Skeletal muscle satellite cell (primary cell): ENCODE results near the gene EHD1.
"Not testable (repeated sequence)": the region's sequence is repeated elsewhere in the genome, so short reads cannot be mapped to it uniquely, and the experiment has no call there.

Experiments used
- H3K27me3 ChIP-seq: 2 replicates; pipeline ENCODE4 v1.7.0; 2013; ENCODE audit warnings: low read length; ENCODE audit not compliant: control insufficient read depth, insufficient read depth
- H3K36me3 ChIP-seq: 2 replicates; pipeline ENCODE4 v1.7.0; 2013; ENCODE audit warnings: mild to moderate bottlenecking, control low read depth, low read length; ENCODE audit not compliant: insufficient read depth
- H3K4me1 ChIP-seq: 2 replicates; pipeline ENCODE4 v1.7.0; 2013; ENCODE audit warnings: low read length; ENCODE audit not compliant: control insufficient read depth, insufficient read depth
- H3K4me2 ChIP-seq: 2 replicates; pipeline ENCODE4 v1.7.0; 2013; ENCODE audit warnings: mild to moderate bottlenecking, low read length
- H3K4me3 ChIP-seq: 2 replicates; pipeline ENCODE4 v1.7.0; 2013; ENCODE audit warnings: low read length
- H3K9ac ChIP-seq: 2 replicates; pipeline ENCODE4 v1.7.0; 2013; ENCODE audit warnings: mild to moderate bottlenecking, low read depth, low read length, moderate library complexity
- H3K9me3 ChIP-seq: replicated peaks from 2 replicates; pipeline ENCODE4 v1.7.0; 2013; ENCODE audit warnings: mild to moderate bottlenecking, control low read depth, low read length

EHD1 gene

DNA sequence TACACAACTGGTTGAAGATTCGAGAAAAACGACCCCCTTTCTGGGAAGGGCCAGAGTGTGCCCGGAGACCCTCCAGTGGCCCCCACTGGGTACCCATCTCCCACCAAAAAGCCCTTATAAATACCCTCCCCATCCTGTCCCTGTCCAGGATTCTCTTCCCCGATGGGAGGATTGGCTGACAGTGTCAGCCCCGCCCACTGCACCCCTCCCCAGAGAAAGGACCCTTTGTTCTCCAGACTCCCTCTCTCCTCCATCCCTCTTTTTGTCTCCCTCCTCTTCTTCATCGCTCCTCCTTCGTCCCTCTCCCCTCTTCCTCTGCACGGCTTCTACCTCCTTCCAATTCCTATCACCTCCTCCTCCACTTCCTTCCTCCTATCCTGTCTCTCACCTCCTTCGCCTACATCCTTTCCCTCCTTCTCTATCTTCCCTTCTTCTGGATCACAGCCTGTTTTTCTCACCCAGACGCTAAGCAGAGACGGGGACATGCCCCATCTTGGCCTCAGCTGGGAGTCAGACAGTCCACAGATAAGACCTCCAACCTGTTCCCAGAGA, 54.8 kb downstream of the EHD1 start:
- no peak overlapping the region for H3K4me3 ChIP-seq
- no peaks in the 10 kb centered on the region for H3K36me3 ChIP-seq
- H3K9ac ChIP-seq: no peak overlapping the region
- no peaks in the 10 kb centered on the region for H3K9me3 ChIP-seq
- H3K4me1 ChIP-seq: no peaks in the 10 kb centered on the region
- H3K27me3 ChIP-seq: peaks cover 36% of the 10 kb centered on the region
- H3K4me2 ChIP-seq: no peak overlapping the region

DNA sequence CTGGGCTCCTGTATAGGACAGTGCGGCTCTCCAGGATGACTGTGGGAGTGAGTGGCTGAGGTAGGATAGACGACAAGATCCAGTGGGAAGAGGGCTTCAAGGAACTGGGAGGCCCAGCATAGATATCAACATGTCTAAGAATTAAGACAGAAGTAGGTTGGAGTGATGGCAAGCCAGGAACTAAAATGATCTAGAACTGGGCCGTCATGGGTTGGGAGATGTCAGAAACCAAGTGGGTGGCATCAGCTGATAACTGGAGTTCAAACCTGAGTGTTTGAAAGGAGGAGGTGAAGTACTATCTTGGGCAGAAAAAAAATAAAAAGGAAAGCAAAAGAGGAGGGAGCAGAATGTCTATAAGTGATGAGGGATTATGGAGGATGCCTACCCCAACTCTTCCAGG, 60.9 kb downstream of the EHD1 start:
- no peaks in the 10 kb centered on the region for H3K9me3 ChIP-seq
- no peak overlapping the region for H3K4me2 ChIP-seq
- no peaks in the 10 kb centered on the region for H3K27me3 ChIP-seq
- H3K4me1 ChIP-seq: no peaks in the 10 kb centered on the region
- no peak overlapping the region for H3K4me3 ChIP-seq
- H3K36me3 ChIP-seq: no peaks in the 10 kb centered on the region
- H3K9ac ChIP-seq: no peak overlapping the region

DNA sequence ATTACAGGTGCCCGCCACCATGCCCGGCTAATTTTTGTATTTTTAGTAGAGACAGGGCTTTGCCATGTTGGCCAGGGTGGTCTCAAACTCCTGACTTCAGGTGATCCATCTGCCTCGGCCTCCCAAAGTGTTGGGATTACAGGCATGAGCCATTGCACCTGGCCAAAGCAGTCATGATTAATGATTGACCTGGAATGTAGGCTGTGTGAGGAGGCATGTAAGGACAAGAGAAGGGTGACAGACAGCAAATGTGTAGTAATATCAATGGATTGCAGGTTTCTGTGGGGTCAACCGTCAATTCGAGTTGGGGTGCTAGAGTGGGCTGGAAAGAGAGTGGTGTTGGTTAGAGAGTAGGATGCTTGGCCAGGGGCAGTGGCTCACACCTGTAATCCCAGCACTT, 63.0 kb downstream of the EHD1 start:
- H3K27me3 ChIP-seq, H3K4me3 ChIP-seq, H3K9ac ChIP-seq, H3K9me3 ChIP-seq, H3K4me1 ChIP-seq, H3K4me2 ChIP-seq, H3K36me3 ChIP-seq: not testable (repeated sequence)

DNA sequence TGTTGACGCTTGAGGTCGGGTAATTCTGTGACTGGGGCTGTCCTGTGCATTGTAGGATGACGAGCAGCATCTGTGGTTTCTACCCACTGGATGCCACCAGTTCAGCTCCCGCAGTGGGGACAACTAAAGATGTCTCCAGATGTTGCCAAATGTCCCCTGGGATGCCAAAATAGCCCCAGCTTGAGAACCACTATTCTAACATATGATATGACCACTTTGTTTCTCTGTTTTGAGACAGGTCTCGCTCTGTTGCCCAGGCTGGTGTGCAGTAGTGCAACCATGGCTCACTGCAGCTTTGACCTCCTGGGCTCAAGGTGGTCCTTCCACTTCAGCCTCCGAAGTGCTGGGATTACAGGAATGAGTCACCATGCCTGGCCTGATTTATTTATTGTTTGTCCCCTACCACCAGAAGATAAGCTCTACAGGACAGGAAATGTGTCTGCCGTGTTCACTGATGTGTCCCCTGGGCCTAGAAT, 63.7 kb downstream of the EHD1 start:
- H3K9me3 ChIP-seq: no peaks in the 10 kb centered on the region
- H3K9ac ChIP-seq: no peak overlapping the region
- no peaks in the 10 kb centered on the region for H3K36me3 ChIP-seq
- H3K4me3 ChIP-seq: no peak overlapping the region
- H3K27me3 ChIP-seq: no peaks in the 10 kb centered on the region
- no peak overlapping the region for H3K4me2 ChIP-seq
- peaks cover 1% of the 10 kb centered on the region for H3K4me1 ChIP-seq

DNA sequence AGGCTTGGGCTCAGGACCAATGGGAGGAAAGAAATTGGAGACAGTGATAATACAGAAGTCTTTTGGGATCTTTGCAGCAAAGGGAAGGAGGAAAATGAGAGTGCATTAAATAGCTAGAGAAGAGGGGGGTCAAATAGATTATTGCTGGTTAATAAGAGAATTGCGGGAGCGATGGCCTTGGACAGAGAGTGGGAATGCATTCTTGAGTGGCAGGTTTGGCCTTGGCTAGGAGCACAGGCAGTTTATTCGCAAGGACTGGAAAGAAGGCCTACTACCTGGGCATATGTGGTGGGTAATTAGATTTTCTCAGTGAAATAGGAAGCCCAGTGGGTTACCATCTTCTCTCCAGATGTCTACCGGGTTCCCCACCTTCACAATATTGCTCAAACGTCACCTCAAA, 64.6 kb downstream of the EHD1 start:
- H3K4me3 ChIP-seq: no peak overlapping the region
- no peaks in the 10 kb centered on the region for H3K9me3 ChIP-seq
- no peak overlapping the region for H3K4me2 ChIP-seq
- peaks cover 9% of the 10 kb centered on the region for H3K4me1 ChIP-seq
- no peaks in the 10 kb centered on the region for H3K27me3 ChIP-seq
- H3K36me3 ChIP-seq: no peaks in the 10 kb centered on the region
- H3K9ac ChIP-seq: no peak overlapping the region

DNA sequence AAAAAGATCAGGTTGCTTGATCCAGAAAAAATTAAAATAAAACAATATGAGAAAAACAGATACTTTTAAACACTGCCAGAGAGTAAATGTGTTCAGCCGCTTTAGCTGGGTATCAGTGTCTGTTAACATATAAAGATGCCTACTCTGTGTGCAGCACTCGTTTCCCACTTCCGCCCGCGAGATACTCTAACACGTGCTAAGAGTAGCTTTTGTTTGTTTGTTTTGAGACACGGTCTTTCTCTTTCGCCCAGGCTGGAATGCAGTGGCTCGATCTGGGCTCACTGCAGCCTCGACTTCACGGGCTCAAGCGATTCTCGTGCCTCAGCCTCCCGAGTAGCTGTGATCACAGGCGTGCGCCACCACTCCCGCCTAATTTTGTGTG, 67.5 kb downstream of the EHD1 start:
- Histone ChIP-seq H3K4me1 (peaks cover 9% of the 10 kb centered on the region), H3K27me3 (no peaks in the 10 kb centered on the region), H3K36me3 (peaks cover 12% of the 10 kb centered on the region), H3K9me3 (no peaks in the 10 kb centered on the region), H3K4me3 (peak overlapping the region; percentile 82), H3K9ac (no peak overlapping the region), H3K4me2 (peak overlapping the region; percentile 99)

DNA sequence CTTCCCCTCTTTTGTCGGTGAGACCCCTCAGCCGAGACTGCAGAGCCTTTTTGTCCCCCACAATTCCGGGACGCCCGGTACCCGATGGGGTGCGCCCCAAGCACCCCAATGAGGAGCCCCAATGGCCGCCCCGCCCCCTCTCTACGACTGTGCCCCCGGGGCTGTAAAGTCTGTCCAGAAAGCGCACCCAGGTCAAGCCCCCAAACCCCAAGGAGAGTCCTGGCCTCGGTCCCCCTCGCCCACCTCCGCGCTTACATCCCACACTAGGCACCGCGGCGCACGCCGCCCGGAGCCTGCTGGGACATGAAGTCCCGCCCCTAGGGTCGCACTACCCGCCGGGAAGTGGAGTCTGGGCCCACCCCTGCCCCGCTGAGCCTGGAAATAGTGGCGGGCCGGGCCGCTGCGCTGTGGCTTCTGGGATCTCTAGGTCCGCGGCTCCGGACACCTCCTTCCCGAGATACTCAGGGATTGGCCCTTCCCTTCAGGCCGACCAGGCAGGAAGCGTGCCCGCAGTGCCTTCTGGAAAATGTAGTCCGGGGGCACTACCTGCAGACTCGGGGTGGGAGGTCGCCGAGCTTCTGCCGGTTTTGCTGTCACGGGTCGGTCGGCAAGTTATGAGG, 68.0 kb downstream of the EHD1 start, which contains the start of gene MEN1:
TSS of gene MEN1 (minus strand) at position 281 of the 620 bp plus-strand sequence. CDS start 442 bp downstream, outside the sequence.
- peak within 1 kb of the TSS; percentile 89 for H3K9ac ChIP-seq
- peak within 1 kb of the TSS; percentile 82 for H3K4me3 ChIP-seq
- peaks cover 9% of the 10 kb centered on the region for H3K4me1 ChIP-seq
- H3K27me3 ChIP-seq: no peaks in the 10 kb centered on the region
- H3K9me3 ChIP-seq: no peaks in the 10 kb centered on the region
- peaks cover 15% of the 10 kb centered on the region for H3K36me3 ChIP-seq
- H3K4me2 ChIP-seq: peak within 1 kb of the TSS; percentile 99

DNA sequence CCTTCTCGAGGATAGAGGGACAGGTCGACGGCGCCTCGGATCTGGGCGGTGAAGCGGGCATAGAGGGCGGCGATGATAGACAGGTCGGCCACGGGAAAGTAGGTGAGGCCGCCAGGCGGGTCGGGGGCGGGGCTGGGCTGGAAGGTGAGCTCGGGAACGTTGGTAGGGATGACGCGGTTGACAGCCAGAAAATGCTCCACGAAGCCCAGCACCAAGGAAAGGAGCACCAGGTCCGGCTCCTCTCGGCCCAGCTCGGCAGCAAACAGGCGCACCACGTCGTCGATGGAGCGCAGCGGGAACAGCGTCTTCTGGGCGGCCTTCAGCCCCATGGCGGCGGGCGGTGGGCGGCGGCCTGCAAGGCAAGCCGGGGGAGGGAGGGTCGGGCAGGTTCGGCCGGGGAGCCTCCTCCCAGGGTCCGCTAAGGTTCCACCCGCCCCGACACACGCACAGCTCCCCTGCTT, 68.6 kb downstream of the EHD1 start:
- Histone ChIP-seq H3K4me2 (peak overlapping the region; percentile 99), H3K36me3 (peaks cover 20% of the 10 kb centered on the region), H3K27me3 (no peaks in the 10 kb centered on the region), H3K4me1 (peaks cover 9% of the 10 kb centered on the region), H3K9me3 (no peaks in the 10 kb centered on the region), H3K9ac (peak overlapping the region; percentile 89), H3K4me3 (peak overlapping the region; percentile 82)

DNA sequence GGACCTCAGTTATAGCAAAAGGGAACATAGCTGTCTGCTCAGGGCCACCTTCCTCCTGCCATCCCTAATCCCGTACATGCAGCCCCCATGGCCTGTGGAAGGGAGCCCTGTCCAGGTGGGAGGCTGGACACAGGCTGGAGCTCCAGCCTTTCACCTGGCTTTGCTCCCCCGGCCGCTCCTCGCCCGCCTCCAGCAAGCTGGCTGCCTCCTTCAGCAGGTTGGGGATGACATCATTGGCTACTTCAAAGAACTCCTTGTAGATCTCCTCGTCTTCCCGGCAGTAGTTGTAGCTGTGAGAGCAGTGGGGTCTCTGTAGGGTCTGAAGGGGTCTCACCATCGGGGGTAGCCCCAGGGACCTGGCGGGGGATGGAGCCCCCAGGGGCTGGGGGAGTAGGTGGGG, 72.9 kb downstream of the EHD1 start:
- Histone ChIP-seq H3K27me3 (no peaks in the 10 kb centered on the region), H3K9ac (no peak overlapping the region), H3K36me3 (peaks cover 28% of the 10 kb centered on the region), H3K9me3 (no peaks in the 10 kb centered on the region), H3K4me1 (peaks cover 17% of the 10 kb centered on the region), H3K4me3 (no peak overlapping the region), H3K4me2 (no peak overlapping the region)

DNA sequence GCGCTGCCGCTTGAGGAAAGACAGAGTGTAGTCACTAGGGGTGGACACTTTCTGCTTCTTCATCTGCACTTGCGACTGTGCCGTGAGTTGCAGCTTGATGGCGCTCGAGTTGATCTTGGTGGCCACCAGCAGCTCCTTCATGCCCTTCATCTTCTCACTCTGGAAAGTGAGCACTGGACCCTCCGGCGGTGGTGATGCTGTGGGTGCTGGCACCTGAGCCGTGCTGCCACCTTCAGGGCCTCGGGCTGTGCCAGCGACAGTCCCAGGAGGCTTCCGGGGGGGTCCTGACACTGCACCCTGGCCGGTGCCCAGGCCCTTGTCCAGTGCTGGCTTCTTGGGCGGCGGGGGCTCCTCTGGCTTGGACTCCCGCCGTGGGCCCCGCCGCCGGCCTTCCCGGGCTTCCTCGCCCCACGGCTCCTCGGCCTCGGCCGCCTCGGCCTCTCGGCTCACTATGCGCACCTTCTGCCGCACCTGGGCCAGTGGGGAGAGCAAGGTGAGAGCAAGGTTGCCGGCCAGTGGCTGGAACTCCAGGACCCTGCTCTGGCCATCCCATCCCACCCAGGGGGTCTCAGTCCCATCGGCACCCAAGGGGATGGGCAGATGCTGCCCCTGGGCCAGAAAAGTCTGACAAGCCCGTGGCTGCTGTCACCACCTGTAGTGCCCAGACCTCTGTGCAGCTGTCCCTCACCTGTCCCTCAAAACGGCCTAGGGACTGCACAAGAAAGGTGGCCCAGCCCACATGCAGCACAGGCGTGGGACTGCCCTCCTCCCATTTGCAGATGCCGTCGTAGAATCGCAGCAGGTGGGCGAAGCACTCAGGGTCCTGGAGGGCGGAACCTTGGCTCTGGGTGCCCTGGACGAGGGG, 73.8 kb downstream of the EHD1 start:
- no peak overlapping the region for H3K9ac ChIP-seq
- H3K36me3 ChIP-seq: peaks cover 28% of the 10 kb centered on the region
- H3K4me2 ChIP-seq: peak overlapping the region; percentile 96
- peaks cover 14% of the 10 kb centered on the region for H3K4me1 ChIP-seq
- no peaks in the 10 kb centered on the region for H3K9me3 ChIP-seq
- no peak overlapping the region for H3K4me3 ChIP-seq
- H3K27me3 ChIP-seq: no peaks in the 10 kb centered on the region

DNA sequence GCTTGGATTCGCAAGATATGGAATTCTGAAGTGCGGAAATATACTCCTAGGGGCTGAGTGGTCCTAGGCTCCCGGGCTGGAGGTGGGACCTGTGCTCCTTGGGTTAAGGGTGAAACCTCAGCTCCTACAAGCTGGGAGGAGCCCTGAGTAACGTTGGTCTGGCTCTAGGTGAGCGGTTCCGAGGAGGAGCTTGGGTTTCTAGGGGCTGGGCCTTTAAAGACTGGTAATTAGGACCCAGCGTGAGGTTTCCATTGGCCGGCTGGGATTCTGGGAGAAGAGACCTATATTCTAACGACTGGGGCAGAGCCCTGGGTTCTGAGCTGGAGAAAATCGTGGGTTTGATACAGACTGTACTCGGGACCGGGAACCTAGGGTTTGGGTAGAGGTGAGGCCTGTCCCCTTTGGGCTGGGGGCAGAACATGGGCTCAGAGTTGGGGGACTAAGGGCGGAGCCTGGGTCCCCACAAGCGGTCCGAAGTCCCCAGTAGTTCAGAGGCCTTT, 74.5 kb downstream of the EHD1 start:
- Histone ChIP-seq H3K27me3 (no peaks in the 10 kb centered on the region), H3K36me3 (peaks cover 28% of the 10 kb centered on the region), H3K4me2 (peak overlapping the region; percentile 96), H3K4me3 (peak overlapping the region; percentile 77), H3K9ac (peak overlapping the region; percentile 86), H3K4me1 (peaks cover 8% of the 10 kb centered on the region), H3K9me3 (no peaks in the 10 kb centered on the region)
